Fibroblast of pulmonary artery (primary cell): Measurements from ENCODE around the gene DGKD.
A peak's percentile ranks its signal among the peaks of the same experiment; 100 is the strongest.

ENCODE experiments used
- DNase-seq: peaks from one replicate; pipeline ENCODE4 v3.0.0-alpha.2; 2010; ENCODE audit warnings: low read depth
- H3K4me3 ChIP-seq: replicated peaks from 2 replicates; pipeline ENCODE4 v1.5.1; 2011; ENCODE audit warnings: low read depth, mild to moderate bottlenecking, control low read depth, low read length, moderate library complexity
- CTCF ChIP-seq: IDR thresholded peaks from 2 replicates; pipeline ENCODE4 v1.5.1; 2011; ENCODE audit warnings: mild to moderate bottlenecking, control low read depth, low read length, inconsistent platforms; ENCODE audit errors: missing control alignments

DGKD gene

GRCh38 chr2:233419602-233420391 lies 65.5 kb downstream of the DGKD start:
- H3K4me3 ChIP-seq, result no peak overlapping the region
- DNase-seq, result peak; percentile 23
- TF ChIP-seq CTCF, result no peak

GRCh38 chr2:233421091-233421816 lies 67.0 kb downstream of the DGKD start:
- H3K4me3 ChIP-seq, result no peak overlapping the region
- no peak for TF ChIP-seq CTCF
- no peak for DNase-seq

- no peak for TF ChIP-seq CTCF
- no peak overlapping the region for H3K4me3 ChIP-seq
- DNase-seq, result no peak
These were observed 67.9 kb downstream of the DGKD start for GRCh38 chr2:233422050-233422639.

GRCh38 chr2:233422649-233423551 lies 68.6 kb downstream of the DGKD start:
- DNase-seq, result no peak
- H3K4me3 ChIP-seq, result no peak overlapping the region
- TF ChIP-seq CTCF, result no peak

- no peak for TF ChIP-seq CTCF
- no peak for DNase-seq
- no peak overlapping the region for H3K4me3 ChIP-seq
These were observed 69.2 kb downstream of the DGKD start for GRCh38 chr2:233423552-233423860.

- no peak for TF ChIP-seq CTCF
- peak; percentile 26 for DNase-seq
- H3K4me3 ChIP-seq, result no peak overlapping the region
These were observed 70.1 kb downstream of the DGKD start for GRCh38 chr2:233424154-233424951.
